Body of pancreas (tissue), 4 donors: ENCODE data around the gene ATF3.

Experiments
- POLR2A ChIP-seq, 3 donors: fragments of 450-650 bp; IDR thresholded peaks; one replicate each; pipeline ENCODE4 v1.6.1; 2016; ENCODE audit warnings: antibody characterized with exemption in 3 of 3, mild to moderate bottlenecking in 2 of 3
- TF ChIP-seq, protein P1 (sequence below), 7 experiments: fragments of 450-650 bp in 4 of 7; fragments of 200-600 bp in 3 of 7; sonication (generic) in 3 of 7; IDR thresholded peaks; one replicate each; pipeline ENCODE4 v1.5.1; 2016 to 2019; ENCODE audit warnings: antibody characterized with exemption in 7 of 7

DNA sequence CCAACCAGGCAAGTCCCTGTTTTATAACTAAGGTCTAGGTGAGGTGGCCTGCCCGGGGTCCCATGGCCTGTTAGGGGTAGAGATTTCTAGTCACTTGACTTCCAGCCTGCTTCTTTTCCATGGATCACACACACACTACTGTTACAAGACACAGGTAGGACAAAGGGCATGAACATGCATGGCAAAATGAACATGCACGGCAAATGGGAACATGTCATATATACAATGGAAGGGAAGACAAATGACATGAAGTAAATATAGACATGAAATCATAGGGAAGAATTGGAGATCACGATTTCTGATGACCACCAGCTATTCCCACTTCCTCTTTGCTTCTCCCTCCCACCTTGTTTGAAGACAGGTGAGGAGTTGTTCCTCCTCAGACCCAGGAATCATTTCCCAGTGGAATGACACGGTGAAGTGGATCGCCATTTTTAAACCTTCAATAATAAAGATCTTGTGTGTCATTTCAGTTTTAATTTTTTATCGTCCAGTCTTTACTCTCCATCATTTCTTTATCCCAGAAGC, 47.6 kb upstream of the ATF3 start:
- TF ChIP-seq, protein P1, sequence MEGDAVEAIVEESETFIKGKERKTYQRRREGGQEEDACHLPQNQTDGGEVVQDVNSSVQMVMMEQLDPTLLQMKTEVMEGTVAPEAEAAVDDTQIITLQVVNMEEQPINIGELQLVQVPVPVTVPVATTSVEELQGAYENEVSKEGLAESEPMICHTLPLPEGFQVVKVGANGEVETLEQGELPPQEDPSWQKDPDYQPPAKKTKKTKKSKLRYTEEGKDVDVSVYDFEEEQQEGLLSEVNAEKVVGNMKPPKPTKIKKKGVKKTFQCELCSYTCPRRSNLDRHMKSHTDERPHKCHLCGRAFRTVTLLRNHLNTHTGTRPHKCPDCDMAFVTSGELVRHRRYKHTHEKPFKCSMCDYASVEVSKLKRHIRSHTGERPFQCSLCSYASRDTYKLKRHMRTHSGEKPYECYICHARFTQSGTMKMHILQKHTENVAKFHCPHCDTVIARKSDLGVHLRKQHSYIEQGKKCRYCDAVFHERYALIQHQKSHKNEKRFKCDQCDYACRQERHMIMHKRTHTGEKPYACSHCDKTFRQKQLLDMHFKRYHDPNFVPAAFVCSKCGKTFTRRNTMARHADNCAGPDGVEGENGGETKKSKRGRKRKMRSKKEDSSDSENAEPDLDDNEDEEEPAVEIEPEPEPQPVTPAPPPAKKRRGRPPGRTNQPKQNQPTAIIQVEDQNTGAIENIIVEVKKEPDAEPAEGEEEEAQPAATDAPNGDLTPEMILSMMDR (IDR thresholded peaks at IDR 0.05), result no peak
- TF ChIP-seq POLR2A (IDR thresholded peaks at IDR 0.05), result no peak
